ENCODE data around the gene AIDA. TPM values are rescaled to one million over a fixed set of nuclear protein-coding genes. Genes with fewer than 3 reads are reported as not detected.

Gene AIDA
- 62.9 to 77.3 TPM (median 67.8 TPM) in 5 replicates for total RNA-seq (2022; extraction: Qiagen RNA extraction; ENCODE audit: low read depth)

GRCh38 chr1:222712253-222713090 lies at the start of gene AIDA, which contains the start of gene BROX:
AIDA (minus strand) TSS chr1:222712491; CDS start chr1:222712317, 174 bp downstream.
BROX (plus strand) TSS chr1:222712564; CDS start chr1:222715700, 3,136 bp downstream.

GRCh38 chr1:222736972-222737371 lies 24.7 kb upstream of the AIDA start, which contains the start of gene FAM177B:
FAM177B (plus strand) TSS chr1:222737202; CDS start chr1:222746546, 9,344 bp downstream.

Other genes with a start within 250 kb of the AIDA start
- 10.2 to 11.5 TPM (median 10.4 TPM) in 5 replicates for gene HHIPL2, start 164.4 kb downstream of the AIDA start, total RNA-seq (2022; extraction: Qiagen RNA extraction; ENCODE audit: low read depth)
- 11.5 to 13.4 TPM (median 12.5 TPM) in 5 replicates for gene TAF1A, start 122.6 kb downstream of the AIDA start, total RNA-seq (2022; extraction: Qiagen RNA extraction; ENCODE audit: low read depth)
- gene MIA3, start 94.4 kb downstream of the AIDA start, total RNA-seq (2022; extraction: Qiagen RNA extraction; ENCODE audit: low read depth): 17.2 to 27.2 TPM (median 25.3 TPM) in 5 replicates
- 18.5 to 28.3 TPM (median 21.7 TPM) in 5 replicates for gene BROX, start 73 bp upstream of the AIDA start, total RNA-seq (2022; extraction: Qiagen RNA extraction; ENCODE audit: low read depth)
- not detected in 5 replicates for gene FAM177B, start 24.7 kb upstream of the AIDA start, total RNA-seq (2022; extraction: Qiagen RNA extraction; ENCODE audit: low read depth)
- gene DISP1, start 102.5 kb upstream of the AIDA start, total RNA-seq (2022; extraction: Qiagen RNA extraction; ENCODE audit: low read depth): 1.2 to 2.3 TPM (median 2.1 TPM) in 5 replicates